K562 (cell line): ENCODE results near the gene FOXP4. TPM values are rescaled to one million over a fixed set of nuclear protein-coding genes. Genes with fewer than 3 reads are reported as not detected.

Experiments
- ATAC-seq: fragments of 200-7000 bp; cut with Tn5 transposase; 3 replicates; pipeline ENCODE4 v1.9.1; 2020; ENCODE audit warnings: moderate library complexity
- BruUV-seq: library from RNA; stranded (reverse); fragments of 400-500 nt; replicated peaks from 2 replicates; lab custom pipeline; 2021; lab: Mats Ljungman, UMichigan
- CTCF ChIA-PET: fragments of 300-600 bp; formaldehyde crosslinking; extraction: SDS; loops from one replicate; lab custom pipeline; 2021; ENCODE audit warnings: low intra/inter-chr PET ratio; lab: Yijun Ruan, JAX
- POLR2A ChIA-PET: fragments of 300-600, 350-650 bp; sonication (Branson Sonifier 250); formaldehyde crosslinking; extraction: SDS; loops from one replicate; lab custom pipeline; 2021; ENCODE audit warnings: antibody characterized with exemption, inconsistent platforms; lab: Yijun Ruan, JAX
- DNase-seq, 4 experiments: peaks; one replicate each; pipeline versions ENCODE4 v3.0.0 to v3.0.0-alpha.2; 2011 to 2018; ENCODE audit warnings: low spot score in 3 of 4, mixed read lengths in 3 of 4; ENCODE audit errors: extremely low read depth in 1 of 4
- FAIRE-seq: peaks from 2 replicates; lab custom pipeline; 2011; peaks lifted over from hg19 to GRCh38; lab: Jason Lieb, UNC
- H2AFZ ChIP-seq: 2 replicates; pipeline ENCODE4 v1.6.0; 2011; ENCODE audit warnings: low read depth, low read length, control low read depth, inconsistent platforms
- H3K27ac ChIP-seq: fragments of 200-600 bp; 3 replicates; pipeline ENCODE4 v1.8.0; 2011; ENCODE audit warnings: low read depth, mild to moderate bottlenecking, control low read depth, inconsistent platforms, low read length, moderate library complexity, mixed read lengths; ENCODE audit errors: extremely low read depth
- H3K27me3 ChIP-seq, 2 experiments: fragments of 300-600 bp in 1 of 2; 2 replicates in 1 of 2; 3 replicates in 1 of 2; pipeline versions ENCODE4 v1.6.0 to v1.8.0; 2011; ENCODE audit warnings: inconsistent platforms in 2 of 2, low read length in 2 of 2, mild to moderate bottlenecking in 1 of 2, mixed read lengths in 1 of 2, moderate library complexity in 1 of 2; ENCODE audit not compliant: control insufficient read depth in 2 of 2, insufficient read depth in 2 of 2
- H3K36me3 ChIP-seq: fragments of 300-600 bp; 3 replicates; pipeline ENCODE4 v1.8.0; 2011; ENCODE audit warnings: mild to moderate bottlenecking, low read length, inconsistent platforms; ENCODE audit not compliant: control insufficient read depth, insufficient read depth
- H3K4me1 ChIP-seq, 2 experiments: fragments of 200-600 bp in 1 of 2; replicated peaks in 1 of 2; 2 replicates in 1 of 2; 3 replicates in 1 of 2; pipeline versions ENCODE4 v1.5.1 to v1.8.0; 2011; ENCODE audit warnings: inconsistent platforms in 2 of 2, low read length in 2 of 2, mild to moderate bottlenecking in 1 of 2, mixed read lengths in 1 of 2, moderate library complexity in 1 of 2; ENCODE audit not compliant: control insufficient read depth in 2 of 2, insufficient read depth in 2 of 2
- H3K4me2 ChIP-seq: 2 replicates; pipeline ENCODE4 v1.6.1; 2011; ENCODE audit warnings: low read length, control low read depth, inconsistent platforms, mixed read lengths; ENCODE audit not compliant: insufficient read depth
- H3K4me3 ChIP-seq: fragments of 200-600 bp; sonication (generic), shearing (Covaris generic); 2 replicates; pipeline ENCODE4 v1.5.1; 2016; ENCODE audit warnings: control low read depth, inconsistent platforms
- H3K79me2 ChIP-seq: fragments of 200-600 bp; 3 replicates; pipeline ENCODE4 v1.8.0; 2011; ENCODE audit warnings: low read length, inconsistent platforms; ENCODE audit not compliant: control insufficient read depth, insufficient read depth
- H3K9ac ChIP-seq, 2 experiments: 2 replicates each; pipeline versions ENCODE4 v1.6.0 to v1.6.1; 2011; ENCODE audit warnings: low read depth in 2 of 2, low read length in 2 of 2, control low read depth in 1 of 2, inconsistent platforms in 1 of 2, mild to moderate bottlenecking in 1 of 2, mixed read lengths in 1 of 2; ENCODE audit not compliant: insufficient read depth in 1 of 2
- H3K9me1 ChIP-seq: one replicate; pipeline ENCODE4 v1.6.0; 2011; ENCODE audit warnings: inconsistent platforms, mild to moderate bottlenecking, low read length, moderate library complexity; ENCODE audit not compliant: control insufficient read depth, insufficient read depth
- H3K9me3 ChIP-seq: replicated peaks from 2 replicates; pipeline ENCODE4 v1.5.1; 2011; ENCODE audit warnings: low read depth, low read length, inconsistent platforms; ENCODE audit not compliant: control insufficient read depth, insufficient read depth
- H4K20me1 ChIP-seq: replicated peaks from 2 replicates; pipeline ENCODE4 v1.6.1; 2011; ENCODE audit warnings: low read length, inconsistent platforms, mixed read lengths; ENCODE audit not compliant: control insufficient read depth, insufficient read depth
- CC2D1A ChIP-seq: fragments of 450-650 bp; IDR thresholded peaks from 2 replicates; pipeline ENCODE4 v1.6.1; 2017; ENCODE audit warnings: mild to moderate bottlenecking
- DACH1 ChIP-seq: fragments of 450-650 bp; IDR thresholded peaks from 2 replicates; pipeline ENCODE4 v1.6.1; 2018; ENCODE audit not compliant: partially characterized antibody
- EP400 ChIP-seq: fragments of 450-650 bp; IDR thresholded peaks from 2 replicates; pipeline ENCODE4 v1.6.1; 2017; ENCODE audit warnings: antibody characterized with exemption, mild to moderate bottlenecking, moderate library complexity
- EWSR1 ChIP-seq: fragments of 450-650 bp; IDR thresholded peaks from 2 replicates; pipeline ENCODE4 v1.6.1; 2018; ENCODE audit warnings: borderline replicate concordance, mild to moderate bottlenecking, low read depth, moderate library complexity; ENCODE audit not compliant: partially characterized antibody
- HMGXB4 ChIP-seq: sonication (generic); formaldehyde crosslinking; IDR thresholded peaks from 2 replicates; pipeline ENCODE4 v1.8.1; 2023; ENCODE audit warnings: mild to moderate bottlenecking, missing genetic modification reagents
- MAZ ChIP-seq, 2 experiments: fragments of 450-650 bp in 1 of 2; sonication (generic) in 1 of 2; formaldehyde crosslinking; IDR thresholded peaks in 1 of 2; conservative IDR thresholded peaks in 1 of 2; 2 replicates each; pipeline versions ENCODE4 v1.4.0 to v1.5.0; 2020; ENCODE audit warnings: mild to moderate bottlenecking in 1 of 2, missing genetic modification reagents in 1 of 2
- TAF1 ChIP-seq: IDR thresholded peaks from 2 replicates; pipeline ENCODE4 v1.6.1; 2011; ENCODE audit warnings: mild to moderate bottlenecking, low read length, moderate library complexity; ENCODE audit not compliant: insufficient read depth, control insufficient read depth, severe bottlenecking; ENCODE audit errors: extremely low read depth
- TBP ChIP-seq: optimal IDR thresholded peaks from 2 replicates; pipeline ENCODE3; 2011; ENCODE audit warnings: low read depth, low read length, improper control_type of control experiment
- XRCC3 ChIP-seq: fragments of 450-650 bp; IDR thresholded peaks from 2 replicates; pipeline ENCODE4 v1.6.1; 2017; ENCODE audit warnings: mild to moderate bottlenecking, moderate library complexity
- ZBTB26 ChIP-seq: fragments of 450-650 bp; formaldehyde crosslinking; IDR thresholded peaks from 2 replicates; pipeline ENCODE4 v1.4.0; 2022; ENCODE audit warnings: missing genetic modification characterization
- ZNF395 ChIP-seq: fragments of 200-800 bp; sonication (Bioruptor generic); IDR thresholded peaks from 2 replicates; pipeline ENCODE4 v1.6.1; 2017; ENCODE audit warnings: missing genetic modification characterization, missing compliant biosample characterization
- ZNF408 ChIP-seq: fragments of 250-450 bp; sonication (Bioruptor Pico); IDR thresholded peaks from 2 replicates; pipeline ENCODE4 v1.4.0; 2020; ENCODE audit warnings: low read depth, mild to moderate bottlenecking, moderate library complexity
- ZNF436 ChIP-seq: fragments of 250-450, 450-650 bp; sonication (Bioruptor Pico); formaldehyde crosslinking; IDR thresholded peaks from 2 replicates; pipeline ENCODE4 v1.7.0; 2020; ENCODE audit warnings: mild to moderate bottlenecking
- ZNF586 ChIP-seq: fragments of 450-650 bp; formaldehyde crosslinking; conservative IDR thresholded peaks from 2 replicates; pipeline ENCODE4 v1.4.0; 2020; ENCODE audit warnings: mild to moderate bottlenecking, moderate library complexity
- ZZZ3 ChIP-seq: fragments of 450-650 bp; IDR thresholded peaks from 2 replicates; pipeline ENCODE4 v1.6.1; 2016; ENCODE audit warnings: antibody characterized with exemption, mild to moderate bottlenecking, moderate library complexity
- WGBS: fragments of 100-300 bp; shearing (Covaris generic); methylation state at CpG from one replicate; pipeline ENCODE4 v1.1.6; 2016; ENCODE audit warnings: low coverage, mixed read lengths; ENCODE audit not compliant: insufficient coverage; ENCODE audit errors: missing lambda C conversion rate; 5-methylcytosine and 5-hydroxymethylcytosine counted together
- in situ Hi-C: fragments of 300-500 bp; cut with MboI; formaldehyde crosslinking; loops from 4 replicates; pipeline ENCODE4 v1.15.0; 2018; ENCODE audit warnings: inconsistent platforms, mixed read lengths
- intact Hi-C: fragments of 100-400 bp; cut with micrococcal nuclease; formaldehyde crosslinking; loops from 2 replicates; pipeline ENCODE4 v1.14.2; 2022
- polyA plus RNA-seq, 8 experiments: library from polyadenylated mRNA; depleted of rRNA in 4 of 8; stranded (reverse) in 5 of 8; unstranded in 3 of 8; fragments of >200 nt; fragmentation: Nextera tagmentation in 2 of 8; fragmentation: Illumina TruSeq in 1 of 8; extraction: Ambion mirVana in 2 of 8; extraction: Trizol in 1 of 8; gene quantifications; 2 replicates each; pipeline versions ENCODE4 v1.2.1 to v1.2.3, GENCODE V29; 2011 to 2014; ENCODE audit warnings: inconsistent platforms in 1 of 8, missing spikeins in 1 of 8
- total RNA-seq, 7 experiments: library from RNA; depleted of rRNA in 6 of 7; stranded (reverse); fragments of >200 nt in 6 of 7; fragmentation: Illumina TruSeq in 2 of 7; extraction: Trizol in 2 of 7; gene quantifications; 2 replicates each; pipeline versions ENCODE4 v1.2.1 to v1.2.3, GENCODE V29; 2011 to 2021; ENCODE audit warnings: low replicate concordance in 1 of 7
- TF ChIP-seq, protein P1 (sequence below): fragments of 250-450 bp; sonication (Bioruptor Pico); IDR thresholded peaks from 2 replicates; pipeline ENCODE4 v1.8.0; 2022; ENCODE audit warnings: inconsistent platforms, mild to moderate bottlenecking, moderate library complexity, borderline replicate concordance

Gene FOXP4
- total and polyA plus RNA-seq, 9 of the 15 experiments (the other 6 are each of a cell fraction or from before 2014, with no cell fraction given) = 0.11 to 29.4 (median 2.3) TPM

GRCh38 chr6:41560431-41561192, 14.4 kb downstream of the FOXP4 start:
- DNase-seq = peak in 1 of 4 experiments; percentile 37
- Histone ChIP-seq H3K4me3 (no peak overlapping the region), H3K79me2 (no peaks in the 10 kb centered on the region), H3K27me3 (no peaks in the 10 kb centered on the region), H3K9me3 (no peaks in the 10 kb centered on the region), H3K27ac (no peak overlapping the region), H3K9ac (0 out of 4 replicates have a peak overlapping the region, but pooled peaks of 1 of the 2 experiments have one; percentile 17), H3K36me3 (peaks cover 2% of the 10 kb centered on the region; the same call in 1 of the 3 replicates), H3K4me1 (peaks cover 0 to 9% of the 10 kb centered on the region in 2 experiments; a peak in 3 of 5 replicates), H4K20me1 (peaks cover 4% of the 10 kb centered on the region; the same call in 1 of the 2 replicates), H3K4me2 (no peak overlapping the region), H3K9me1 (no peaks in the 10 kb centered on the region), H2AFZ (no peak overlapping the region)
- ATAC-seq = no peak
- intact Hi-C loops (no loop called here), in situ Hi-C loops (no loop called here)
- no TSS peak for BruUV-seq
- WGBS = 84% methylated on average over 42 of the region's 53 CpGs
- CTCF ChIA-PET = no interaction called here
- FAIRE-seq = no peak
- POLR2A ChIA-PET = interaction anchor here (0.6 to 1.0 kb wide), 3 partner anchors 8 to 132 kb away, joined by 3 read pairs; no protein-coding TSS in a partner anchor
- TF ChIP-seq, protein P1, sequence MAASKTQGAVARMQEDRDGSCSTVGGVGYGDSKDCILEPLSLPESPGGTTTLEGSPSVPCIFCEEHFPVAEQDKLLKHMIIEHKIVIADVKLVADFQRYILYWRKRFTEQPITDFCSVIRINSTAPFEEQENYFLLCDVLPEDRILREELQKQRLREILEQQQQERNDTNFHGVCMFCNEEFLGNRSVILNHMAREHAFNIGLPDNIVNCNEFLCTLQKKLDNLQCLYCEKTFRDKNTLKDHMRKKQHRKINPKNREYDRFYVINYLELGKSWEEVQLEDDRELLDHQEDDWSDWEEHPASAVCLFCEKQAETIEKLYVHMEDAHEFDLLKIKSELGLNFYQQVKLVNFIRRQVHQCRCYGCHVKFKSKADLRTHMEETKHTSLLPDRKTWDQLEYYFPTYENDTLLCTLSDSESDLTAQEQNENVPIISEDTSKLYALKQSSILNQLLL (CRISPR knock-in tag) = peak; percentile 94
- TF ChIP-seq CC2D1A = no peak
- no peak for TF ChIP-seq ZNF586 (CRISPR knock-in tag)
- TF ChIP-seq ZZZ3 = no peak
- no peak for TF ChIP-seq ZBTB26 (CRISPR knock-in tag)
- no peak for TF ChIP-seq MAZ (CRISPR knock-in tag; conservative IDR thresholded peaks at IDR 0.05 in 1 of 2, IDR thresholded peaks at IDR 0.05 in 1 of 2)
- TF ChIP-seq ZNF395 (CRISPR knock-in tag) = no peak
- no peak for TF ChIP-seq TAF1
- TF ChIP-seq HMGXB4 (CRISPR knock-in tag) = no peak
- no peak for TF ChIP-seq EWSR1
- TF ChIP-seq ZNF436 (CRISPR knock-in tag) = no peak
- no peak for TF ChIP-seq EP400
- TF ChIP-seq TBP = no peak
- TF ChIP-seq ZNF408 (CRISPR knock-in tag) = peak; percentile 77
- no peak for TF ChIP-seq XRCC3
- no peak for TF ChIP-seq DACH1
